ENCODE measurements around the gene TES. TPM values are rescaled to one million over a fixed set of nuclear protein-coding genes. Genes with fewer than 3 reads are reported as not detected.

The TES gene
- total RNA-seq, 3 donors from 2014 or later, result 101 to 224 (median 106) TPM

DNA sequence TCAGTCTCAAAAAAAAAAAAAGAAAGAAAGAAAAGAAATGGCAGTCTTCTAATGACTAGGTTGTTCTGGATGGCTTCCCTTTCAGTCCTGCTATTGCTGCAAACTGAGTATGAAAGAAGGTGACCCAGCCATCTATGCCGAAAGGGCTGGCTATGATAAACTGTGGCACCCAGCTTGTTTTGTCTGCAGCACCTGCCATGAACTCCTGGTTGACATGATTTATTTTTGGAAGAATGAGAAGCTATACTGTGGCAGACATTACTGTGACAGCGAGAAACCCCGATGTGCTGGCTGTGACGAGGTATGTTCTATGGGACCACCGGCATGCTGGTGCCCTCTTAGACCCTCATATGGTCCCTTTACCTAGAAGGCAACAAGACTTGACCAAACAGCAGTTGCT lies 41.3 kb downstream of the TES start:
- ATAC-seq, result no peak
- no peaks in the 10 kb centered on the region for H3K36me3 ChIP-seq (ENCODE audit: low read depth)
- H3K4me3 ChIP-seq, result no peak overlapping the region
- H3K4me1 ChIP-seq (ENCODE audit: low read depth), result no peaks in the 10 kb centered on the region
- intact Hi-C loops (cut with DNase I, micrococcal nuclease), result no loop called here
- no peaks in the 10 kb centered on the region for H3K9me3 ChIP-seq
- no peak for DNase-seq
- TF ChIP-seq, protein P1, sequence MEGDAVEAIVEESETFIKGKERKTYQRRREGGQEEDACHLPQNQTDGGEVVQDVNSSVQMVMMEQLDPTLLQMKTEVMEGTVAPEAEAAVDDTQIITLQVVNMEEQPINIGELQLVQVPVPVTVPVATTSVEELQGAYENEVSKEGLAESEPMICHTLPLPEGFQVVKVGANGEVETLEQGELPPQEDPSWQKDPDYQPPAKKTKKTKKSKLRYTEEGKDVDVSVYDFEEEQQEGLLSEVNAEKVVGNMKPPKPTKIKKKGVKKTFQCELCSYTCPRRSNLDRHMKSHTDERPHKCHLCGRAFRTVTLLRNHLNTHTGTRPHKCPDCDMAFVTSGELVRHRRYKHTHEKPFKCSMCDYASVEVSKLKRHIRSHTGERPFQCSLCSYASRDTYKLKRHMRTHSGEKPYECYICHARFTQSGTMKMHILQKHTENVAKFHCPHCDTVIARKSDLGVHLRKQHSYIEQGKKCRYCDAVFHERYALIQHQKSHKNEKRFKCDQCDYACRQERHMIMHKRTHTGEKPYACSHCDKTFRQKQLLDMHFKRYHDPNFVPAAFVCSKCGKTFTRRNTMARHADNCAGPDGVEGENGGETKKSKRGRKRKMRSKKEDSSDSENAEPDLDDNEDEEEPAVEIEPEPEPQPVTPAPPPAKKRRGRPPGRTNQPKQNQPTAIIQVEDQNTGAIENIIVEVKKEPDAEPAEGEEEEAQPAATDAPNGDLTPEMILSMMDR (IDR thresholded peaks at IDR 0.05), result no peak

DNA sequence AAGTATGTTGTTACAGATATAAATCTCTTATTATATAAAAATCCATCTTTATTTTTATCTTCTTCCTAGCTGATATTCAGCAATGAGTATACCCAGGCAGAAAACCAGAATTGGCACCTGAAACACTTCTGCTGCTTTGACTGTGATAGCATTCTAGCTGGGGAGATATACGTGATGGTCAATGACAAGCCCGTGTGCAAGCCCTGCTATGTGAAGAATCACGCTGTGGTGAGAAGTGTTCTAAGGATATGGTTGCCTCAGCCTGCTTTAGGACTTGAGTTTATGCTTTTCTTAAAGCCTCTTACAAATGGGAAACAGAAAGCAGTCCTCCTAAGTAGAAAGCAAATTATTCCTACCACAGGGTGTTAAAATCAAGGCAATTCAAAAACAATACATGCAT lies 41.9 kb downstream of the TES start:
- no peak for ATAC-seq
- intact Hi-C loops (cut with DNase I, micrococcal nuclease), result no loop called here
- DNase-seq, result no peak
- no peaks in the 10 kb centered on the region for H3K4me1 ChIP-seq (ENCODE audit: low read depth)
- no peaks in the 10 kb centered on the region for H3K36me3 ChIP-seq (ENCODE audit: low read depth)
- no peak overlapping the region for H3K4me3 ChIP-seq
- TF ChIP-seq, protein P1 (IDR thresholded peaks at IDR 0.05), result no peak
- no peaks in the 10 kb centered on the region for H3K9me3 ChIP-seq

DNA sequence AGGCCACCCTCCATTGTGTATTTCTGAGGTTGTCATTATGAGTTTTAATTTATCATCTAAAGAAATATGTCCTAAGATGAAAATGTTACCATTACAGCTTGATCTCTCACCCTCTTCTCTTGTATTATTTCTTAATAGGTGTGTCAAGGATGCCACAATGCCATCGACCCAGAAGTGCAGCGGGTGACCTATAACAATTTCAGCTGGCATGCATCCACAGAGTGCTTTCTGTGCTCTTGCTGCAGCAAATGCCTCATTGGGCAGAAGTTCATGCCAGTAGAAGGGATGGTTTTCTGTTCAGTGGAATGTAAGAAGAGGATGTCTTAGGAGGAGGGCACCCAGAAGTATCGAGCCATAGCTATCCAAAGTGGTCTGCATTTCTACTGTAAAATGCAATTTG lies 46.8 kb downstream of the TES start:
- intact Hi-C loops (cut with DNase I, micrococcal nuclease), result loop anchor here in 1 of 2 donors (5.0 kb wide), 1 partner anchor 330 kb away; no protein-coding TSS in a partner anchor
- no peak overlapping the region for H3K4me3 ChIP-seq

DNA sequence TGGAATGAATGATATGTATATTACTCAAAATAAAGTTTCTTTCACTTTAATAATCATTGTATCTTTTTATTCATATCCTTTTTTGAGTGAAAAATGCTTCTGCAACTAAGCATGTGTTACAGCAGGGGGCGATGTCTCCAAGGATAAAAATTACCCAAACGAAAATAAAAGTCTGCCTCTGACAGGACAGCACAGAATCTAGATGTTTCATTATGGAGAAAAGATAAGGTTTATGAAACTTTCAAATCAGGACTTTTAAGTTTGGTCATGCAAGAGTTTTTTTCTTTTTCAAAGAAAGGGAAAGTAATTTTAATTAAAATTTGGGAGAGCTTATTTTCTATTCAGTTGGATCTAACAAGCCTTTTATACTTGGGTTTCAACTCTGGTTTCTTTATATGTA lies 48.4 kb downstream of the TES start:
- TF ChIP-seq, protein P1 (IDR thresholded peaks at IDR 0.05), result peak; percentile 53
- H3K4me3 ChIP-seq, result no peak overlapping the region
- peak; percentile 65 for ATAC-seq
- DNase-seq, result peak in 1 of 3 donors; percentile 43
- H3K4me1 ChIP-seq (ENCODE audit: low read depth), result no peaks in the 10 kb centered on the region
- no peaks in the 10 kb centered on the region for H3K36me3 ChIP-seq (ENCODE audit: low read depth)
- H3K9me3 ChIP-seq, result no peaks in the 10 kb centered on the region
- intact Hi-C loops (cut with DNase I, micrococcal nuclease), result loop anchor here in 1 of 2 donors (5.0 kb wide), 1 partner anchor 329 kb away; no protein-coding TSS in a partner anchor

More for the DNA sequence above, 46.8 kb downstream of the TES start:
- Histone ChIP-seq H3K36me3 (ENCODE audit: low read depth) (no peaks in the 10 kb centered on the region), H3K4me1 (ENCODE audit: low read depth) (no peaks in the 10 kb centered on the region), H3K9me3 (no peaks in the 10 kb centered on the region)
- DNase-seq (no peak), ATAC-seq (no peak)
- TF ChIP-seq, protein P1 (IDR thresholded peaks at IDR 0.05), result no peak

DNA sequence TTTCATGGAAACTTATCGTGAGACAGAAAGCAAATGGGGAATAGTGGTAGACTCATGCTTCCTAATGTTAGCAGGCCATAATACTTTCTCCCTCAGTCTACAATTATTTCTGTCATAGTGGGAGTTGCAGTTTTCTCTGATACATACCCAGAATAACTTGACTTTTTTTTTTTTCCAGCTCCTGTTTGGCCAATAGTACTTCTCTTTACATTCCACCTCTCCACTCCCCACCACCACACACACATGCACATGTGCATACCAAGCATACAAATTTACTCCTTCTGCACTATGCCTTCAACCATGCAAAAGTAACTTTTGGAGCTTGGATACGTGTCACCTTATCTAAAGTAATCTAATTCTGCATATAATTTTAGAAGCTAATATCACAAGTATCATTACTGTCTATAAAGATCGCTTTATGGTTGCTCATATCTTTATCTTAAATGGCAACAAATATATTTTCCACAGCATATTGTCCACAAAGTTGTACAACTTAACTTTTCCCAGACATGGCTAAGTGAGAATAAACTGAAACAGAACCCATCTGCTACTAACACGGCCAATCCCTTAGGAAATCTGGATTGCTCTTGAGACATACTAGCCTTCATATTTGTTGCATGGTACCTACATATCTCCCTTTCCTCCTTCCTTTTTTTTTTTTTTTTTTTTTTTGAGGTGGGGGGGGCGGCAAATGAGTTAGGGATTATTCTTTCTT lies 49.0 kb downstream of the TES start:
- Histone ChIP-seq H3K9me3 (no peaks in the 10 kb centered on the region), H3K4me3 (no peak overlapping the region), H3K4me1 (ENCODE audit: low read depth) (no peaks in the 10 kb centered on the region), H3K36me3 (ENCODE audit: low read depth) (no peaks in the 10 kb centered on the region)
- ATAC-seq (no peak), DNase-seq (no peak)
- intact Hi-C loops (cut with DNase I, micrococcal nuclease), result loop anchor here in 1 of 2 donors (5.0 kb wide), 1 partner anchor 328 kb away; no protein-coding TSS in a partner anchor
- TF ChIP-seq, protein P1 (IDR thresholded peaks at IDR 0.05), result no peak

Data from mucosa of descending colon (tissue), 3 donors.